Activated T-helper 1 cell treated with anti-CD3 and anti-CD28 coated beads, Interleukin-2, amount 50 U/mL, for 16 hours (primary cell): ENCODE data around the gene ASB6.
"Not testable (repeated sequence)": the region's sequence is repeated elsewhere in the genome, so short reads cannot be mapped to it uniquely, and the experiment has no call there.

Experiments
- DNase-seq, 2 donors: peaks; one replicate each; pipeline ENCODE4 v3.0.0-alpha.2; 2020; ENCODE audit warnings: low read depth in 1 of 2, low spot score in 1 of 2

Gene ASB6

DNA sequence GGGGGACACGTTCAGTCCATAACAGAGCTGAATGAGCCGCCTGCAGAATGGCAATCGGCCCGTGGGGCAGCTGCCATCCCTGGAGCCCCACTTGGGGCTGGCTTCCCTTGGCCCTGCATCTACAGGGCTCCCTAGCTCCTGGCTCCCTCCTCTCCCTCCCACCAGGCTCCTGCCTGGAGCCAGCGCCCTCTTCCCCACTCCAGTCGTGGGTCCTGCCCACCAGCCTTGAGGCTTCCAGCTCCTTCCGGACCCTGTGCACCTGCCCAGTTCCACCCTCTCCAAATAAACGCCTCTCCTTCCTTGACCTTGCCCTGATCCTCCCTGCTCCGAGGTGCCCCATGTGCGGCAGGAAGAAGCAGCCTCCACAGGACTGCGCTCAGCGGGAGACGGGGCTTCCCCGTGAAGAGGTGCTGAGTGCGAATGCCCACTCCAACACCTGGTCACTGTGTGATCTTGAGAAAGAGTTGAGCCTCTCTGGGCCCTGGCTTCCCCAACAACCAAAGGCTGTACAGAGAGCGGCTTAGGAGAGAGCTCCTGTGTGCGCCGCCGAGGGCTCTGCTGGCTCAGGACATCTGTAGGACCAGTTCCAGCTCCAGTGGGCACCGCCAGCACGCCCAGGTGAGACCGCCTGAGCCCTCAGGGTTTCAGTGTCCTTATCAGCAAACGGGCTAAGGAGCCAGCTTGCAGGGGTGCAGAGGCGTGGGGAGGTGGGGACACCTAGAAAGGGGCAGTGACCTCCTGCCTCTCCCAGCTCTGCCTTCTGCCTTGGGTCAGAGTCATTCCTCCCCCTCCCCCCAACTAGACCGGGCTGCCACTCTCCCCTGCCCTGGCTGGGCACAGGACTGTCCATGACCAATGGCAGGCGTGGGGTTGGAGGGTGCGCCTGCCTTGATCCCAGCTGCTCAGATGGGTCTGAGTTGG, 33.1 kb downstream of the ASB6 start:
- DNase-seq: no peak

DNA sequence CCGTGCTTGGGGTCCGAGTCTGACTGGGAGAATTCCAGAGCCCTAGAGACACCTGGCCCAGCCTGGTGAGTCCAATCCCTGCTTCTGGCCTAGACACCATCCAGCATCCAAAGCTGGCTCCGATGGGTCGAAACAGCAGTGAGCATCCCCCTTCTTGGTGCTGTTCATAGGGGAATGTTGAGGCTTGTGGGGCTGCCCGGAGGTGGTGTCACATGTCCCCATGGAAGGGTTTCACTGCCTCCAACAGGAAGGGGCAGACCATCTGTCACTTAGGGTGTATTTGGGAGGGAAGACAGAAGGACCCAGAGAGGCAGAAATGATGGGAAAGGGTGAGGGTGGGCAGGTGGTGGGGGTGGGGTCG, 34.9 kb downstream of the ASB6 start:
- DNase-seq: no peak

DNA sequence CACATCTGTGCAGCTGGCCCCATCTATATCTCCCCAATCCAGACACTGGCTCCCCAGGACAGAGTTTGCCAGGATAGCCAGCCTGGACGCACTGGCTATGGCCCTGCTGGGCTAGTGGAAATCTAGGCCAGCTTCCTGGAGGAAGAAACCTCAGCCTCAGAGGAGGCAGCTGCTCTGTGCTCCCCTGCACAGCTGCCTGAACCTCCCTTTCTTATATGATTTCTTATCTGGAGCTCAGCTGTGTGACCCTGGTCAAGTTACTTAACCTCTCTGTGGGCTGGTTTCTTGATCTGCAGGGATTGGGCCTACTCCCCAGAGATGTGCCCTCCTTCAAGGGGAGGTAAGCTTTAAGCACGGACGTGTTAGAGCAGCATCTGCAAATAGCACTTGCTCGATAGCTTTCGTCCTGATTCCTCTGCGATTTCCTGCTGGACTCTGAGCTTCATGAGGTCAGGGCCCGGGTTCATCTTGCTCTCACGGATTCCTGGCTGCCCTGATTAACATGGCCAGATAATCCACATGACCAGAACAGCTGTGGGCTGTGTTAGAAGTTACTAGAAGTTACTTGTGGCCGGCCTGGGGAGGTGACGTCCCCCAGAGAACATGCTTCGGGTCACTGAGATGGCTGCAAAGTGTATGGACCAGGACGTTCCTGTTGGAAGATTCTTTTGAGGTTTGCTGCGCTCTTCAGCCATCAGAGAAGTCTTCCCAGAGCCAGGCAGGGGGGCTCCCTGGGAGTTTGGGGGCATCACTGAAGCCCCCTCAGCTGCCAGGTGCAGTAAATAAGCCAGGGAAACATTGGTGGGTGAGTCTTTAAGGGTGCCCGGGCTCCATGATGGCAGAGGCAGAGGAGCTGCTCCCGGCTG, 35.6 kb downstream of the ASB6 start:
- no peak for DNase-seq

DNA sequence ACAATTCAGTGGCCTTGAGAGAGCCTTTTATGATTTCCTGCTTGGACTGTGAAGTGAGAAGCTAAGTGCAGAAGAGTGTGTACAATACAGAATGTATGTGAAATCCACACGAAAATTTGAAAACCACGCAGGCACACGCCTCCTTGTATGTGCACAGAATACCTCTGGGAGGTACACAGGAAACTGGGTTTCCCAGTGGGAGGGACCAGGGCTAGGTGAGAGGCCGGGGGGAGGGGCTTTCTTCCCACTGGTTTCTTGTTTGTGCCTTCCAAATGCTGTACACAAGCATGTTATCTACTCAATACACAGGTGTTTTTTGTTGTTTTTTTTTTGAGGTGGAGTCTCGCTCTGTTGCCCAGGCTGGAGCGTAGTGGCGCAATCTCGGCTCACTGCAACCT, 37.2 kb downstream of the ASB6 start:
- DNase-seq: no peak

DNA sequence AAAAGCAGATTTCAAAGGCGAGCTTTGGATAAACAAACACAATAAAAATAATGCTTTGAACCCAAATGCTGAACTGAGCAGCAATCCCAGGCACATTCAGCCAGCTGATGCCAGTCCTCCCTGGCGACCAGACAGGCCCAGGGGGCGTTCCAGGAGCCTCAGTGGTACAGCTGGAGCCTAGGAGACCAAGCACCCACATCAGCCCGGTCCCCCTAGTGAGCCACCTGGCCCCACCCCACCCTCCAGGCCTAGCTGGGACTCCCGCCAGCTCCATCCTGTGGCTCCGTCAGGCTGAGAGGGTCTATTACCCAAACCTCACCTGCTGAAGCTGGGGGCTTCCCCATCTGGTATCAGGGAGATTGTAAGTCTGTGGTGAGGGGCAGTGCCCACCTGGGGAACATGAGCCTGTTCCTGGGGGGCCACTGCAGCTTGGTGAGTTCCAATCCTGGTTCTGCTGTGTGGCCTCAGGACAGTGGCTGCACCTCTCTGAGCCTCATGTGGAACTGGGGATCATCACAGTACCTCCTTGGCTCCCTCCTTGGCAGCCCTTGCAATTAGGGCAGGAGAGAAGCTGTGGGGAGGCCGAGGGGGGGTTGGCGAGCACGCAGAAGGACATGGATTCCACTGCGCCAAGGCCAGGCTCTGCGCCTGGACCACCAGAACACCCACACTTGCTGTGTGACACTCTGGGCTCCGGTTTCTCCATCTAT, 37.7 kb downstream of the ASB6 start:
- no peak for DNase-seq

DNA sequence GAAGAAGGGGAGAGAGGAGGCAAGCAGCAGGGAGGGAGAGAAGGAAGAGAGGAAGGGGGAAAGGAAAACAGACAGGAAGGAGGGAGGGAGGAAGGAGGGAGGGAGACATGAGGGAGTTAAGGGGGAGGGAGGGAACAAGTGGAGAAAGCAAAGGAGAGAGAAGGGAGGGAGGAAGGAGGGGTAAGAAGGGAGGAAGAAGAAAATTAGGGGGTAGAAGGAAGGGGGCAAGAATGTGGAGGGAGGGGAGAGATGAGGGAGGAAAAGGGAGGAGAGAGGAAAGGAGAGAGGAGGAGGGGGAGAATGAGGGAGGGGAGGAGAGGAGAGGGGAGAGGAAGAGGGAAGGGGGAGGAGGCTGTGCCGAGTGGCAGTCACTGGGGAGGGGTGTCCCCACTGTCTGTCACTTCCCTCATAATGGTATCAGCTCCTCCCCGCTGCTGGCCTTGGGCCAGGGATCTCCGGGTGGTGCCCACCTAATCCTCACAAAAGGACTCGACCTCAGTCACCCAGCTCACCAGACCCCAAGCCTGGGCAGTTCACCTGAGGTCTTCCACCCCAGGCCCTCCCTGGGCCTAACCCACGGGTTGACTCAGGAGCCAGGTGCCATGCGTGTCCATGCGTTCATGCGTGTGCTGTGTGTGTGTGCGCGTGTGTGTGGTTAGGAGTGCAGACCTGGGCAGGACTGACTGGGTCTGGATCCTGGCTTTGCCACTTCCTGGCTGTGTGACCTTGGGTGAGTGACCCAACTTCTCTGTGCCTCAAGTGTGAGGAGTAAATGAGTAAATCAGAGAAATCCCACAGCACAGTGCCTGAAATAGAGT, 39.1 kb downstream of the ASB6 start:
- DNase-seq: no peak

DNA sequence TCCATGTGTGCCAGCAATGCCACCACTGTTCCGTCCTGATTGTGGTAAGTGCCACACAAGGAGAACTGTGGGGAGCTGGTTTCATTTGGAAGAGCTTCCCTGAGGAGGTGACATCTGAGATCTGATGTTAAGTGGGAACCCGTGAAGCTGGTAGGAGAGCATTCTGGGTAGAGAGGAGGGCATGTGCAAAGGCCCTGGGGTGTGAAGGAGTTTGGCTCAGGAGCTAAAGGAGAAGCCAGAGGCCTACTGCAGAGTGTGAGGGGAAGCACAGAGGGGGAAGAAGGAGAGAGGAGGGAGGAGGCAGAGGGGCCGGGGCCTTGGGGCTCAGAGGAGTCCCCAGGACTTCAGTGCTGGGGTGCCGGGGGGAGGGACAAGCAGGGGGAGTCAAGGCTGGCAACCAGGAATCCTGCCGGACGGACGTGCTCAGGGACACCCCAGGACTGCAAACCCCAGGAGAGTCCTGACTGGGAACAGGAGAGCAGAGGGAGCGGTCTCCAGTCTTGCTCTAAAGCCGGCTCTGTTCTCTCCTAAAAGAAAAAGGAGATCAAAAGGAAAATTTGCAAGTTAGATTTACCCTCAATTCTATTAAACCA, 40.8 kb downstream of the ASB6 start:
- DNase-seq: no peak

DNA sequence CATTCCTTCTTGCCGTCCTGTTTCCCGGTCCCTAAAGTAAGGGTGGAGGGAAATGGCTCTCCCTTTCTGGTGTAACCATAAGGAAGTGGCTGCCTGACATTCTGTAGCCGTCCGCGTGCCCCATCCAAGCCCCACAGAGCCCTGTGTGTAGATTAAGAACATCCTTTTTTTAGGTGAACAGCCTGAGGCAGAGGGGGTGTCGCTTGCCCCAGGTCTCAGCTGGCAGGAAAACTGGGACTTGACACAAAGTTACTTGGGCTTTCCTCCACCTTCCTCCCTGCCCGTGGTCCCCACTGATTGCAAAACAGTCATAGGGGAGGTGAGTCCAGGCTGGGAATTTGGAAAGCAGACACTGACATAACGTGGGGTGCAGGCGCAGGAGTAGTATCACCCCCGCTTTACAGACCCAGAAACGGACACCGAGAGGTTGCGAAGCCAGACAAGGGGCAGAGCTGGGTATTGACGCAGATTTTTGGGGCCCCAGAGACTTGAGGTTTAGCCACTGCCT, 43.8 kb downstream of the ASB6 start:
- no peak for DNase-seq

DNA sequence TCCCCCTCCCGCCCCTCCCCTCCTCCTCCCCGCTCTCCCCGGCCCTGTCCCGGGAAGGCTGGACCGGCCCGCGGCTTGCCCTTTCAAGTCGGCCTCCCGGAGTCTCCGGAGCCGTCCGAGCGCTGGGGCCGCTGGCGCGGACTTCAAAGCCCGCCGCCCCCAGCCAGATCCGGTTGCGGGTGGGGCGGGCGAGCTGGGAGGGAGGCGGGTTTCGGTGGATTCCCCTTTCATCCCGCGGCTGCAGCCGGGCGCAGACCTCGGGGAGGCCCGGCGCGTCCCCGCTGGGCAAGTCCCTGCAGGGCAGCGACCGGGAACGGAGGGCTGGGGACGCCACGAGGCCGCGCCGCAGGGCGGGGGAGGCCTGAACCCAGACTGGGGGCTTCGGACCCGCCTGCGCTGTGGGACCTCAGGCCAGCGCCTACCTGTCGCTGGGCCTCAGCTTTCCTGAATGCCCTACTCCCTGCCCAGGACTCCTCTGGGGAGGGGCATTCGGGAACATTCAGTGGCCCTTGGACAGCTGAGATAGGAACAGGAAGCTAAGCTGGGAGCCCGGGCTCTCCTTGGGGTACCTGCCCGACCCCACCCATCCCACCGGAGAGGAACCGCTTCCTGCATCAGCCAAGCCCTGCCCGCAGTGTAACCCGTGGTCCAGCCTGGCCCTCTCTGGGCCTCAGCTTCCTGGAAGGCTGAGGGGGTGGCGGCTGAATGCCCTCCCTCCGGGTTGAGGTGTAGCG, 44.4 kb downstream of the ASB6 start:
- no peak for DNase-seq

DNA sequence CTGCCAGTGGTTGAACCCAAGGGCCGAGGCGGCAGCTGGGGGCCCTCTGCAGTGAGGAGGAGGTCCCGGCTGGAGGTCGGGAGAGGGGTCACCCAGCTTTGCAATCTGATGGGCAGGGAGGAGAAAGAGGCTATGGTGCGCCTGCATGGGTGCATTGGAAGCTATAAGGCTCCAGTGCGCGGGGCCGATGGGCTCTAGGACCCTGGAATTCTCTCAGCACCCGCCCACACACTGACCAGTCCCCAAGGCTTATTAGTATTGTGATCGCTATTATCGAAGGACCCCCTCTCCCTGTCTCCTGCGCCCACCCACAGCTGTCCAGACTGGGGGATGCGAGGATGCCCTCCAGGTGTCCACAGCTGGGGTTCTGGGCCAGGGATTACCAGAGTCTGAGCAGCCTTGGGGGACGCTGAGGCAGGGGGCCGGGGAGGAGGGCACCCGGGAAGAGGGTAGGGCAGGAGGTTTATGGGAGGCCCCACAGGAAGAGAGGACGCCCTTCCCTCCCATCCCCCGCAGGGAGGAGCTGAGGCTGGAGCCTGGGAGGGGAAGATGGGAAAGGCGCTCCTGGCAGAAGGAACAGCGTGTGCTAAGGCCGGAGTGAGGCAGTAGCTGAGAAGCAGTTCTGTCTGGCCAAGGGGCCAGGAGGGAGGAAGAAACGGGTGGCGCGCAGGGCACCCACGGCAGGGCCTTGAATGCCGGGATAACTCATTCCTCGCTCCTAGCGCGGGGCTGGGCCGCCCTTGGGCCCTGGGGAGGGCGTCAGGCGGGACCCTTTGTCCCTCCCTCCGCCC, 45.2 kb downstream of the ASB6 start:
- DNase-seq: no peak

DNA sequence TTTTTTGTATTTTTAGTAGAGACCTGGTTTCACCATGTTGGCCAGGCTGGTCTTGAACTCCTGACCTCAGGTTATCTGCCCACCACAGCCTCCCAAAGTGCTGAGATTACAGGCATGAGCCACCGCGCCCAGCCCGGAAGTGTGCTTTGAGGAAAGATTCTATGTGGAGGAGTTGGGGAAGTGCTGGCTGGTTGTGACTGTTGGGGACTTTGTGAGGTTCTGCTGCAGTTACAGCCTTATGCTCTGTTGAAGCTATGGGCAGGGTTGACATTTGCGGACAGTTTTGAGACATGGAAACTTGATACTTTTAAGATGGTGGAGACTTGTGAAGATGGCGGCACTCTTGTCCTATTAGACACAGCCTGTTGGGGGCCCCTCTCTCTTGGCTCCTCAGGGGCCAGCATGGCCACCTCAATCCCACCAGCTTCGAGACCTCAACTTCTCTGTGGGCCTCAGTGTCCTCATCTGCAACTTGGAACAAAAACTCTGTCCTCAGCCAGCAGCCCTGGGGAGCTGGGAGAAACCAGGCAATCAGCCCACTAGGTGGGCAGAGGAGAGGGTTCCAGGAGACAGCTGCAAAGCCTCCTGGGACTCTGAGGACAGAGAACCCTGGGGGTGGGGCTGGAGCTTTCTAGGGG, 45.9 kb downstream of the ASB6 start:
- no peak for DNase-seq

DNA sequence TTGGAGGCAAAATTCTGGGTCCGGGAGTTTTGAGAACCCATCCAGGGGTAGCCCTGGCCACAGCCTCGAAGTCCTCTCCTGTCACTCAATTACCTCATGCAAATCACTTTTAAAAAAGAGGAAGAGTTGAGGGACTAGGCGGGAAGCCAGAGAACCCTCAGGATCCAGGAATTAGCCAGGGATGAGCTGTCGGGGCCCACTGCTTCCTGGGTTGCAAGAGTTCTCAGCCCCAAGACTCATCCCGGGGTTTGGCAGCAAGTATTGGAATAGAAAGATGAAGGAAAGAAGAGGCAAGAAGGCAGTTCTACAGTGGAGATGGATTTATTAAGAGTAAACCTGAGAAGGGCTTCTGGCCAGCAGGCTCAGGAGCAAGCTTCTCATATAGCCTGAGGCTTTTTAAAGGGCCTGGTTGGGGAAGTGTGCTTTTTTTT, 46.6 kb downstream of the ASB6 start:
- DNase-seq: no peak

DNA sequence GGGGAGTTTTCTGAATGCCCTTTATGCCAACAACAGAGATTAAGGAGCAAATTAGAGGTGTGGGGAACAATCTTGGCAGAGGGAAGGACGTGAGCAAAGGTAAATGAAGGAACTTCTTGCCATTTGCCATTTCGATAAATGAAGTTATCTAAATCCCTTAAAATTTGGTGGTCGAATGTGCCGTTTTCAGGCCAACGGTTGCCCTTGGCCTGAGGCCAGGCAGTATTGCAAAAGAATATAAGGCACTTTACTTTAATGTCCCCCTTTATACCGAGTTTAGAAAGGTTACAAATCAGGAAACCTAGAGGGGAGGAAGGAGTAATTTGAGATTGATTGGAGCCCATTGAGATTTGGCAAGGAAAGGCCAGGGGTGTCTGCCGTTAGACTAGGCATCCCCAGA, 47.3 kb downstream of the ASB6 start:
- no peak for DNase-seq

DNA sequence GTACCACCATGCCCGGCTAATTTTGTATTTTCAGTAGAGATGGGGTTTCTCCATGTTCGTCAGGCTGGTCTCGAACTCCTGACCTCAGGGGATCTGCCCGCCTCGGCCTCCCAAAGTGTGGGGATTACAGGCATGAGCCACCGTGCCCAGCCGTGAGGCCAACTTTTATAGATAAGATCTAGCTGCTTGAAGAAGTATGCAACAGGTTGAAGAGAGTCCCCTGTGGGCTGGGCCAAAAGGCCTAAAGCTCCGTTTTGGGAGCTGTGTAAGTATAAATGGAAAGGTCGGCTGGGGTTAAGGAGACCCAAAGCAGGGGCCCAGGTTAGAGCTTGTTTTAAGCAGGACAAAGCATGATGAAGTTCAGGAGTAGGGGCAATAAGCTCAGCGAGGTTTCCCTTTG, 49.2 kb downstream of the ASB6 start:
- DNase-seq: not testable (repeated sequence)

DNA sequence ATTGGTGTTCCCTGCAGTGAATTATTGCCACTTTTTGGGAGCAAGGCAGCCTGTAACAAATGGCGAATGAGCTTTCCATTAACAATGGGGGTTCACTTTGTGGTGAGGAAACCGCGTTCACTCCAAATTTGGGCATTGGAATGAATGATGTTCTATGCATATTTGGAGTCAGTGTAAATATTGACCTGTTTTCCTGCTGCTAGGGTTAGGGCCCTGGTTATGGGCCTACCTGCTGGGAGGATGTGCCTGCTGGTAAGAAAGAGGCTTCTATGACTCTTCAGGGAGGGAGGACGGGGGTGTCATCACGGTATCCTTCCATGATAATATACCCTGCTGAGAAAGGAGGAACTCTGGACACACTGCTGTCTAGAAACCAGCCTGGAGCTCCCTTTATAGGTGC, 50.0 kb downstream of the ASB6 start:
- no peak for DNase-seq

DNA sequence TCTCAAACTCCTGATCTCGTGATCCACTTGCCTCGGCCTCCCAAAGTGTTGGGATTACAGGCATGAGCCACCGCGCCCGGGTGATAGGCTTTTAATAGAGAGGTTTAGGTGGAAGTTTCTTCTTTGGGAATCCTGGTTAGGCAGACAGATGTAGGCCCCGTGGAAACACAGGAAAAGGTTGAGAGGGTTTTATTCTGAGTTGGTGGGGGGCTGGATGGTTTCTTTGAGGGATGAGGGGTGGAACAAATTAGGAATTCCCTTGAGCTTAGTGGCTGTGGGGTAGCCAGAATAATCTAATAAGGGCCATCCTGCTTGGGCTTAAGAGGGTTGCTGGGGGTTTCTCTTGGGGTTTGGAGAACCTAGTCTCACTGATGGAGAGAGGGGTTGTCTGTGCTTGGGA, 51.5 kb downstream of the ASB6 start:
- DNase-seq: no peak

DNA sequence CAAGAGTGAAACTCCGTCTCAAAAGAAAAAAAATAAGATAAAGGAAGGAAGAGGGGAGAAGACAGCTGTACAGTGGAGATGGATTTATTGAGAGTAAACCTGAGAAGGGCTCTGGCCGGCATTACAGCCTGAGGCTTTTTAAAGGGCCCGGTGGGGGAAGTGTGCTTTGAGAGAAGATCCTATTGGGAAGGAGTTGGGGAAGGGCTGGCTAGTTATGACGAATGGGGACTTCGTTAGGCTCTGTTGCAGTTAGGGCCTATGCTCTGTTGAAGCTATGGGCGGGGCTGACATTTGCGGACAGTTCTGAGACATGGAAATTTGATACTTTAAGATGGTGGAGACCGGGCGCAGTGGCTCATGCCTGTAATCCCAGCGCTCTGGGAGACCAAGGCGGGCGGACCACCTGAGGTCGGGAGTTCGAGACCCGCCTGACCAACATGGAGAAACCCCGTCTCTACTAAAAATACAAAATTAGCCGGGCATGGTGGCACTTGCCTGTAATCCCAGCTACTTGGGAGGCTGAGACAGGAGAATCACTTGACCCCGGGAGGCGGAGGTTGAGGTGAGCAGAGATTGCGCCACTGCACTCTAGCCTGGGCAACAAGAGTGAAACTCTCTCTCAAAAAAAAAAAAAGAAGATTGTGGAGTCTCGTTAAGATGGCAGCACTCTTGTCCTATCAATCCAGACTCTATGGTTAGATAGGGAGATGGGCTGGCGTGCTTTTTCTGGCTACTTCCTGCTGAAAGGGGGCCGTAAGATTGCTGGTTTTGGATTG, 54.3 kb downstream of the ASB6 start:
- DNase-seq: no peak
